ENCODE data around the gene IL18.
"Not testable (repeated sequence)": the region's sequence is repeated elsewhere in the genome, so short reads cannot be mapped to it uniquely, and the experiment has no call there.

The IL18 gene

DNA sequence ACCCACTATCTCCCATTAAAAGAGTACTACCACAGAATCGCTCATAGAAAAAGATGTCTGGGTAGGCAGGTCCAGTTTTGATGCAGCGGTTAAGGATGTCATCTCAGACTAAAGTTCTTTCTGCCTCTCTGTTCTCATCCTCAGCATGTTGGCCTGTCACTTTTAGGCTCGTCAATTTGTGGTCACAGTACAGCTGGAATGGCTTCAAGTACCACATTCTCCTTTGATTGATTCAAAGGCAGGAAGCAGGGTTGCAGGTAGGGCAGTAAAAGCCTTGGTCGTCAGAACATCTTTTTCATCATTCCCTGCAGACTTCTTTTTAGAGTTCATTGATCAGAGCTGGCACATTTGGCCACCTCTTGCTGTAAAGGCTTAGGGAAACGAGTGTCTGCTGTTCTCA lies 48.5 kb downstream of the IL18 start:
- DNase-seq: no peak

DNA sequence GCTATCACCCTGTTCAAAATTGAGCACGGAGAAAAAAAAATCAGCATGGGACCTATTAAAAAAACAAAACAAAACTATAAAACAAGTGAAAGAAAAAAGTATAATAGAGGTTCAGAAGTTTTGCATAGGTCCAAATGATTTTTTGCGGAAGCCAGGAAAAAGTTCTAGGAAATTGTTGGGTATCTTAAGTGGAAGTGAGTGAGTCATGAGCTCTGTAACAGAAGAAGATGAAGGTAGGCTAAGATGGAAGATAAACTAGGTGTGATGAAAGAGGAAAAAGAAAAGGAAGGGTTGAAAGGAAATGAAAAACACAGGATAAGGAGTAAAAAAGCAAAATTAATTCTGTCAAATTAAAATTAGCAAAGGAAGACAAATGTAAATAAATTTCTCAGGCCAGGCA lies 49.4 kb downstream of the IL18 start:
- no peak for DNase-seq

GRCh38 chr11:112113539-112114457 lies 50.1 kb downstream of the IL18 start:
- DNase-seq: peak; percentile 37 to 92 (median 73)

DNA sequence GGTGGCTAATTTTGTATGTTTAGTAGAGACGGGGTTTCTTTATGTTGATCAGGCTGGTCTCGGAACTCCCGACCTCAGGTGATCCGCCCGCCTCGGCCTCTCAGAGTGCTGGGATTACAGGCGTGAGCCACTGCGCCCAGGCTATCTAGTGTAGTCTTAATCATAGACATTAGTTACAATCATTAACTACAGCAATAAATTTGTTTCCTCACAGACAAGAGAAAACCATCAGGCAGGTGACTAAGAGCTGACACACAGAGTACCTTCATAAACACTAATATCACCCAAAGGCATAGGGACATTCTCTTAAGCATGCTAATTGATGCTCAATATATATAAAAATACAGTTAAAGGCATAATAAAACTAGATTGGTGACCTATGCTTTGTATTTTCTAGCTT lies 57.8 kb downstream of the IL18 start:
- DNase-seq: no peak

- DNase-seq: peak; percentile 32 to 79 (median 58)
Observed at GRCh38 chr11:112103446-112103845, 60.4 kb downstream of the IL18 start.

GRCh38 chr11:112100462-112100861 lies 63.4 kb downstream of the IL18 start:
- DNase-seq: no peak

DNA sequence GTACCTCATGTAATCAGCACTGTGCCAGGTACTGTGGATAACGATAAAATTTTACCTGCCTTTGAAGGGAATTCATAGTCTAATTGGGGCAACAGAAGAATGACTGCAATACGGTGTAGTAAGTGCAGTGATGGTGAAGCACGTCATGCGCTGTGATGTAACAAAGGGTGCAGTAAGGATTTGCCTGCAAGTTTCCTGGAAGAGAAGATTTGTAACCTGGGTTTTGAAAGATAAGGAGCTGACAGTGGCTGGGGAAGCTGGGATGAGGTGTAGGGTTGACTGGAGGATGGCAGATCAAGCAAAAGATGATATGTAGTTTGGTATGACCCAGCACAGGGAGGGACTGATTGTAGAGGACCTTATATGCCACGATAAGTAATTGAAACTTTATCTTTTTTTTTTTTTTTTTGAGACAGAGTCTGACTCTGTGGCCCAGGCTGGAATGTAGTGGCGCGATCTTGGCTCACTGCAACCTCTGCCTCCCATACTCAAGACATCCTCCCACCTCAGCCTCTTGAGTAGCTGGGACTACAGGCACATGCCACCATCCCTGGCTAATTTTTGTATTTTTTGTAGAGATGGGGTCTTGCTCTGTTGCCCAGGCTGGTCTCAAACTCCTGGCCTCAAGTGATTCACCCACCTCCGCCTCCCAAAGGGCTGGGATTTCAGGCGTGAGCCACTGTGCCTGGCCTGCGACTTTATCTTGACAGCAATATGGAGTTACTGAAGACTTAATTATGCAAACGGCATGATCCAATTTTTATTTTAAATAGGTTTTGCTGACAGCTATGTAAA lies 66.0 kb downstream of the IL18 start:
- DNase-seq: no peak

GRCh38 chr11:112096194-112096593 lies 67.7 kb downstream of the IL18 start:
- no peak for DNase-seq

DNA sequence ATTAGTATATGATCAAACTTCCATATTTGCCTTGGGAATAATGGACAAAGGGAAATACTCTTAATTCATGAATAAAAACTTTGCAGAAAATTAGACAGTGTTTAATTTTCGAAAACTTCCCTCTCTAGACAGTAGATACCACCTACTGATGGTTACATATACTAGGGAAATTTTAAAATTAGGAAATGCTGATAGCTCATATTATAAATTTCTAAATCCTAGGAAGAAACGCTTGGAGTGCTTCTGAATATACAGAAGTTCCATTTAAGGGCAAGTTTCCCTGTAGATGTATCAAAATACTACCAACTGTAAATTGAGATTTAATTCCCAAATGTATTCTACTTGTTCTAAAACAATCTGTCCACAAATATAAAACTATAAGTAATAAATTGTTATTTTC lies 68.6 kb downstream of the IL18 start:
- not testable (repeated sequence) for DNase-seq

All from suppressor macrophage (primary cell).